IPS-18c (cell line): Measurements from ENCODE around the gene RPAP3.

ENCODE experiments used
- H3K4me3 ChIP-seq: 2 replicates; pipeline ENCODE4 v1.7.0; 2013; ENCODE audit warnings: low read depth, mild to moderate bottlenecking, low read length, moderate library complexity; ENCODE audit not compliant: insufficient read depth
- H3K9me3 ChIP-seq: one replicate; pipeline ENCODE4 v1.6.1; 2013; ENCODE audit warnings: mild to moderate bottlenecking, low read length, moderate library complexity; ENCODE audit not compliant: control insufficient read depth, insufficient read depth

The RPAP3 gene

GRCh38 chr12:47745485-47746041 is 39.7 kb upstream of the RPAP3 start:
- H3K9me3 ChIP-seq: no peaks in the 10 kb centered on the region

DNA sequence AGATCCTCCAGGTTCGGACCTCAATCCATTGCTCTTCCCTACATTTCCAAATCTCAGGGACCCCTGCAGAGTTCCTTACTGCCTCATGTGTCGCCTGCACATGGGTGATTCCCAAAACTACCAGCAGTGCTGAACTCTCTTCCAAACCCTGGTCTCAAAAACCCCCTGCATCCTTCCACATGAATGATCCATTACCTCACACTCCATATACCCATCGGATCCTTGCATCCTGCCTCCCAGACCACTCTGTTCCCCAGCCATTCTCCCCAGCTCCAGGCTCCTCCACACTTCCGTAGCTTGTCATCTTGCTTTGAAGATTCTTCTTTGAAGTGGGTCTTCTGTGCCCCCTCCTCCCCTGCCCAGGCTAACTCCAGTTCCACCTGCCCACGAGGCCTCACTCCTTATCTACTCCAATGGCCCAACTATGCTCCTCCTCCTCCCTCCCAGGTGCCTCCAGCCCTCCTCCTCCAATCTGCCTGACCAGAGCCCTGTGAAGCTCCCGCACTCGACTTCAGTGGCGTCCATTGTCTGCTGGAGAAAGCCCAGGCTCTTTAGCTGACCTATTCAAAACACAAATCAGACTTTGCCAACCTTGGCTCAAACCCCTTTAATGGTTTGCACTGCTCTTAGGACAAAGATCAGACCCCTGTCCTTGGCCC is 39.1 kb upstream of the RPAP3 start:
- H3K9me3 ChIP-seq: no peaks in the 10 kb centered on the region
- H3K4me3 ChIP-seq: no peak overlapping the region

More at GRCh38 chr12:47745485-47746041, 39.7 kb upstream of the RPAP3 start:
- no peak overlapping the region for H3K4me3 ChIP-seq

GRCh38 chr12:47744005-47744651 is 38.3 kb upstream of the RPAP3 start:
- H3K4me3 ChIP-seq: no peak overlapping the region

DNA sequence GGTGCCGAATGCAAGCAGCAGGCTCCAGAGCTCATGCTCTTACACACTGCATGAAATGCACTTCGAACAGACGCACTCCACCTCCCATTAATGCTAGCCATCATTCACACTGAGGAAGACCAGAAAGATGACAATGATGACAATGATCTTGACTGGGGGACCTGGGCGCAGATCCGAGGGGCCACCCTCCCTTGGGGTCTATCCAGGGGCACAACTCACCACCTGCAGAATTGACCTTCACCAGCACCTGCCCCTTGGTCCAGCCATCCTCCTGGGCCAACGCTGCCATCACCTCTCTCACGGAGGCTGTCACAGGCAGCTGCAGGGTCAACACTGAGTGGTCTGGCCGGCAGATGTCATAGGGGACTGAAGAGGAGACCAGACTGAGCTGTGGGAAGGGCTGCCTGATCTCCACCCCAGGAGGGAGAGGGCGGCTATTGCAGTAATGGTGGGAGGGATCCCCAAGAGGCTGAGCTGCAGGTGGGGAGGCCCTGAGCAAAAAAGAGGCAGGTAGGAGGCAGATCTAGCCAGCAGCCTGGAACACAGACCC is 37.6 kb upstream of the RPAP3 start:
- no peak overlapping the region for H3K4me3 ChIP-seq
- no peaks in the 10 kb centered on the region for H3K9me3 ChIP-seq

More at GRCh38 chr12:47744005-47744651, 38.3 kb upstream of the RPAP3 start:
- no peaks in the 10 kb centered on the region for H3K9me3 ChIP-seq

DNA sequence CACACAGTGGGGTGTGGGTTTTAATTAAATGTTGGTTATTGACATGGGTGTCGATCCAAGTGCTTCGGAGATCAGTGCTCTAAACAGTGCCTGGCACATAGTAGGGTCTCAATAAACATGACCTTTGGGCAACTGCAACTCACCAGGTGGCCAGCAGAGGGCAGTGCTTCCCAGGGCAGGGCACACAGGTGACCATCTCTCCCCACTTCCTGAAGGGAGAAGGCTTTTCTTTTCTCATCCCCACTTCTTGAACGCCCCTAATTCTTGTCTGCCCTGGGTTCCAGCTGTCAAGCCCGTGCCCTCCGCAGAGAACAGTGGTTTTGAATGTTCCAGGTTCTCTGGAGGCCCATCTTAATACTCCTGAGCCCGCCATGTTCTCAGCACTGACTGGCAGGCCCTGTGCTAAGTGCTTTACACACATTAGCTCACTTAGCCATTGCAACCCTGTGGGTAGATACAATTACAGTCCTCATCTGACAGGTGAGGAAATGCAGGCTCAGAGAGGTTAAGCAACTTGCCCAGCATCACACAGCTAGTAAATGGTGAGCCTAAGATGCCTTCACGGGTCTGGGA is 36.5 kb upstream of the RPAP3 start:
- H3K9me3 ChIP-seq: no peaks in the 10 kb centered on the region
- no peak overlapping the region for H3K4me3 ChIP-seq

GRCh38 chr12:47741340-47741703 is 35.5 kb upstream of the RPAP3 start:
- Histone ChIP-seq H3K9me3 (no peaks in the 10 kb centered on the region), H3K4me3 (no peak overlapping the region)

DNA sequence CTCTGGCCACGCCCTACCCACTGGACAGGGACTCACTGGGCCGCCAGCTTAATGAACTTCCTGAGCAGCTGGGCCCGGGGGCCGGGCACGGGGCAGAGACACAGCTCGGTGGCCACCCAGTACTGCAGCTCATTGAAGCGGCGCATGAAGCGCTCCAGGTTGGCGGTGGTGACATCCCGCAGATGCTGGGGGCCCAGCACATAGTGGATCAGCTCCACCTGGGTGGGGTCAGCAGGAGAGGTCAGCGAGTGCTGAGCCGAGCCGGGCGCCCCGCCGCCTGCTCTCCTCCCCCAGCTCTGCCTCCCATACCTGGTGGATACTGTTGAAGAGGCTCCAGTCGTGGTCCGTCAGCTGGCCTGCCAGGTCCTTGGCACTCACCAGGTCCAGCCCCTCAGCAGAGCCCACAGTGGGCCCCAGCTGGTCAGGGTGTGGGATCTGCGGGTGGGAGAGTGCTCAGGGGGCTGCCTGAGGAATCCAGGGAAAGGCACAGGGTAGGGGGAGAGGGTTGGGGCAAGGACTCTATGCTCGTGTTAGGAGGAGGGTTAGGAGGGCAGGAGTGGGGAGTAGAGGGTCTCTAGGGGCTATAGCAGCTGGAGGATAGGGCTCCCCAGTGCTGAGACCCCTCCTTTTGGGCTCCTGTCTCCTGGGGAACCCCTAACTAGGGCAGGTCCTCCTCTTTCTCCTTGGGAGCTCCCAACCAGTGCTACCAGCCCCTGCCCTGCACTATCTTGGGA is 34.9 kb upstream of the RPAP3 start:
- Histone ChIP-seq H3K4me3 (no peak overlapping the region), H3K9me3 (no peaks in the 10 kb centered on the region)

- no peak overlapping the region for H3K4me3 ChIP-seq
Measured at GRCh38 chr12:47739979-47740378, 34.1 kb upstream of the RPAP3 start.

GRCh38 chr12:47739297-47739696 is 33.5 kb upstream of the RPAP3 start:
- Histone ChIP-seq H3K4me3 (no peak overlapping the region), H3K9me3 (no peaks in the 10 kb centered on the region)

More at GRCh38 chr12:47739979-47740378, 34.1 kb upstream of the RPAP3 start:
- H3K9me3 ChIP-seq: no peaks in the 10 kb centered on the region

DNA sequence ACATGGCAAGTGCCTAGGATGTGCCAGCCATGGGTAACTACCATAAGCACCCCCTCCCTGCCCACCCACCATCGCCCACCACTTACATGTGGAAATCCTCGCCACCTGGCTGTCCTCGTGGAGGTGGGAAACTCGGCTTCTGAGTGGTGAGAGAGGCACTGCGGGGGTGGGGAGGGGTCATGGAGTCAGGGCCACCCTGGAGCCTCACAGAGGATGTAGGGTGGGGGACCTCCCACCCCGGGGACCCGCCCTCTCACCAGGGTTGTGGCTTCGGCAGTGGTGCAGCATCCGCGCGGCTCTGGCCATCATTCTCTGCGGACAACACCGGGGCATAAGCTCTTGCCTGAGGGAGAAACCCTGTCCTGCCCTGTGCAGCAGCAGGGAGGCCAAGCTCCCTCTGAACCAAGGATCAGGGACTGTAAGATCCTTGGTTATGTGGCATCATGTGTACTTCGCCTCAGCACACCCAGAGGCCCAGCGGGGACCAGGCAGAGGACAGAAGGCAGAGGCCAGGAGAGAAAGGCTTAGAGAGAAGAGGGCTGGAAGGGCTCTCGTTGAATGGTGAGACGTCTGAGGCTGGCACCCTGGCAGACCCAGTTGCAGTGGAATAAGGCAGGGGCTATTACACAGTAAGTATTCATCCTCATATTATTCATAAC is 32.2 kb upstream of the RPAP3 start:
- Histone ChIP-seq H3K4me3 (no peak overlapping the region), H3K9me3 (no peaks in the 10 kb centered on the region)

DNA sequence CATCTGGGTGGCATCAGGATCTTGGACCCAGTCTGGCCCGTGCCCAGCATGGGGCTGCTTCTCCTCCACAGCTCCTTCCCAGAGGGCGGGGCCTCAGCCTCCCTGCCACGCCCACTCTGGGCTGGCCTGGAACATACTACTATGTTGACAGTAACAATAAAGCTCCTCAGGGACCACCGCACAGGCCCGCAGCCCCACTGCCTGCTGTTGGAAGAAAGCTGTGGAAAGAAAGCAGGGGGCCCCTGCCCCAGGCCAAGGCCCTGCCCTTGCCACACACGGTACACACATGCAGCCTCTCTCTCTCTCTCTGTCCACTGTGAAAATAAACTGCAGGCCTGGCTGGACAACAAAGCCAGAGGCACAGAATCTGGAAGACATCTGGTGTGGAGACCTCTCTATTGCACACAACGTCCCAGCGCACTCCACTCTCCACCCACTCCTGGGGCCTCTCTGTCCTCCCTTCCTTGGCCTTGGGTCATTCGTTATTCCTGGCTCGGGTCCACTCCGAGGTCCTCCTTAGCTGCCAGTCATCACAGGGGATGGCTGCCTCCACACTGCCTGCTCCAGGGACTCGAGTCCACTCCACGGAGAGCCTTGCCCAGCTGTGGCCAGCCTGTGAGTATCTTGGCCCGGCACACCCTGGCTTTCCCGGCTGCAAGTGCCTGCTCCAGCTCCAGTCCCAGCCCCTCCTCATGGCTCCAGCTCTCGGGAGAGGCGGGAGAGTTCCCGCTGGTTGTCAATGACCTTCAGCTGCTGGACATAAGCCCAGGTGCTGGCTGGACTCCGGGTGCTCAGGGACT is 31.2 kb upstream of the RPAP3 start:
- Histone ChIP-seq H3K4me3 (no peak overlapping the region), H3K9me3 (no peaks in the 10 kb centered on the region)

DNA sequence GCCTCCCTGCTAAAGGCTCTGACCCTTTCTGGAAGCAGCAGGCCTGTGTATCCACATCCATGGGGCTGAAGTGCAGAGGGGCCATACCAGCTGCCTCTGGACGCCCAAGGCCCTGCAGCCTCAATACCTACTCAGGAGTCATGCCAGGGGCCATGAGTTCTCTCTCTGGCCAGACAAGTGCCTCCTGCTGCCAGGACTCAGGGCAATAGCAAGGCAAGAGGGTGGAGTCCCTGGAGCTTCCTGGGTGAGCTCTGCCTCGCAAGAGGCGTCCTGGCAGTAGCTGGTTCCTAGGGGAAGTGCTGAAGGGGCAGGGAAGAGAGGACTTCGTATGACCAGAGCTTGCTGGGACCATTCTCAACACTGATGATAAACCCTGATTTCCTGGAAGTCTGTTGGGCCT is 30.4 kb upstream of the RPAP3 start:
- Histone ChIP-seq H3K9me3 (no peaks in the 10 kb centered on the region), H3K4me3 (no peak overlapping the region)

DNA sequence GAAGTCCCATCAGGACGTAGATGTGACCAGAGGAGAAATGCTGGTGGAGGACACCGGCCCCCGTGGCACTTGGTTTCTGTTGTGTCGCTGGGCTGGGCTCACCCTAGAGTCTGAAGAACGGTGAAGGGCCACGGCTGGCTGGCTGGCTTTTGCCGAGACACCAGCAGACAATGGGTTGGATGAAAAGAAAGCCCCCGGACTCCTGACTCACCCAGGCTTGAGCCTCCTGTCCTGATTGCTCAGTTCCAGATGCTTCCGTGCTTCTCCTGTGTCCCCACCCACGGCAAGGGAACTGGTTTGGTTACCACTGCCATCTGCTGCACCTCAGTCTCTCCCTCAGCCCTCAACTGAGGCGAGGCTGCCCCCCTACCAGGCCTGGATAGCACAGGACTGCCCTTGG is 29.8 kb upstream of the RPAP3 start:
- Histone ChIP-seq H3K4me3 (no peak overlapping the region), H3K9me3 (no peaks in the 10 kb centered on the region)

- no peaks in the 10 kb centered on the region for H3K9me3 ChIP-seq
- H3K4me3 ChIP-seq: no peak overlapping the region
Measured at GRCh38 chr12:47734725-47735480, 29.1 kb upstream of the RPAP3 start.

DNA sequence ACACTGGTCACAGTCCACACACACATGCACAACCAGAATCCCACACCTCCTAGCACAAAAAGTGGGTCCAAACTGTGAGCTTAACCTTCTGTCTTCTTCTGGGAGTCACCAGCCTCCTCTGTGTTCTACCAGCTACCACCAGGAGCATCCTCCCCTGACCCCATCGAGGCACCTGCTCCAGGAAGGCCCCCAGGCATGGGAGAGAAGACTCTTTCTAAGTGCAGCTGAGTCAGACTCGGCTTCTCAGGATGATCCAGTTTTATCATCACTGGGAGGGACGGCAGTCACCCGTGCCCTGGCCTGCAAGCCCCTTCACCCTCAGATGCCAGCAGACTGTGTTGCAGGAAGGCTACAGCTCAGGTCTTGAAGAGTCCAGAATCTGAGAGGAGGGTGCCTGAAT is 27.3 kb upstream of the RPAP3 start:
- Histone ChIP-seq H3K4me3 (no peak overlapping the region), H3K9me3 (no peaks in the 10 kb centered on the region)

DNA sequence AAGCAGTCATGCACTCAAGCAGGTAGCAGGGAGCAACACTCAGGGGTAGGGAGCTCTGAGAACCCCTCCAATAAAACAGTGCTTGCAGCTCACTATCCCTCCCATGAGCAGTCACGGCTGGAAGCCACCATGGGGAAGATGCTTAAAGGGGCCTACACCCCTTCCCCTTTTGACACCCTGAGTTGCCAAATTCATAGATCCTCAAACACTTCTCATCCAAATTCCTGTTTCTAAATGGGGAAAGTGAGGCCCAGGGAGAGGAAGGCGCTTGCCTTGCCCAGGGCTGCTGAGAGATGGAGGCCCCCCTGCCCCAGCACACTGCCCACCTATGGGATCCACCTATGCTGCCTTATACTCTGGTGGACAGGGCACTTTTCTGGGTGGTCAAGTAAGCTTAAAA is 26.7 kb upstream of the RPAP3 start:
- Histone ChIP-seq H3K9me3 (no peaks in the 10 kb centered on the region), H3K4me3 (no peak overlapping the region)
